ENCODE results near the gene CNOT1. TPM values are rescaled to one million over a fixed set of nuclear protein-coding genes. Genes with fewer than 3 reads are reported as not detected.

CNOT1 gene
- total and polyA plus RNA-seq, 5 experiments from 2014 or later, result 65.1 to 259 (median 95.9) TPM

DNA sequence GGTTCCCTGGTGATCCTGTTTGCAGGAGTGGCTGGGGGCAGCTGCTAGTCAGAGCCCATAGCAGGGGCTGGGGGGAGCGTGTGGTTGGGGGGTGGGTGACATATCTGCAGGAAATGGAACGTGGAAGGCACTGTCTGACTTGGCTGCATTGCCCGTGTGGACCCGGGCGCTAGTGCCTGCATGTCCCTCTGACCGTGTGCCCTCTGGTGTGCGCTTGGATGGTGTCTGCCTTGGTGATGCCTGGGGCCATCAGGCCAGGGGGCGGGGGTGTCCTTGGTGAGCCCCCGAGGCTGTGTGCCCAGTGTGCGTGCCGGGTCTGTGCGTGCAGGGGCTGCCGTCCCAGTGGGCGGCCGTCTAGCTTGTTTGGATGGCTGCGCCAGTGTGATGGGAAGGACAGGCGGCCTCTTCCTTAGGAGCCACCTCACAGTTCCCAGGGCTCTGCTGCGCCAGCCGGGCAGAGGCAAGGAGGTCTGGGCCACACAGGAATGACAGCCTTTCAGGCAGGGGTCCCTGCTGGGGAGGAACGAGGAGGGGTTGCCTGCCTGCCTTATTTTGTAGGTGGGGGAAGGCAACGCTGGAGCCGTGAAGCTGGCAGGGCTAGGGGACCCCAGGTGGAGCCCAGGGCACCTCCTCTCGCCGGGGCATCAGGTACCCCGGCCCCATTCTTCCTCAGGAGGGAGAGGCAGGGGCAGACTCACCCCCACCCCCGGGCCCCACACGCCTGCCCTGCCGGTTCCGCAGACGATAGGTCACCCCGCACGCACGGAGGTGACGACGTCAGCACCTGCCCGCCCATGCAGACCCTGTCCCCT is 129.0 kb downstream of the CNOT1 start:
- Mint-ChIP-seq H3K27ac (peak overlapping the region in 6 of 10 donors; percentile 39 to 95 (median 81)), H3K9me3 (no peaks in the 10 kb centered on the region), H3K36me3 (peaks cover 0 to 2% (median 0%) of the 10 kb centered on the region in 3 donors), H3K4me1 (peaks cover 4 to 28% (median 18%) of the 10 kb centered on the region in 4 donors), H3K27me3 (peaks cover 0 to 17% (median 10%) of the 10 kb centered on the region in 5 donors), H3K4me3 (peak overlapping the region; percentile 74 to 91 (median 82))
- ATAC-seq (peak; percentile 6 to 29), DNase-seq (no peak)
- POLR2A ChIA-PET, result interaction anchor here (1.2 kb wide), 1 partner anchor 371 kb away, joined by 3 read pairs; the partner anchor contains the start of gene CFAP20

- Mint-ChIP-seq H3K4me3 (peak within 1 kb of the TSS; percentile 74 to 91 (median 82)), H3K4me1 (peaks cover 6 to 32% (median 24%) of the 10 kb centered on the region in 4 donors), H3K27ac (peak within 1 kb of the TSS in 7 of 10 donors; percentile 22 to 87 (median 53)), H3K27me3 (peaks cover 0 to 19% (median 10%) of the 10 kb centered on the region in 5 donors), H3K36me3 (peaks cover 0 to 2% (median 0%) of the 10 kb centered on the region in 3 donors), H3K9me3 (no peaks in the 10 kb centered on the region)
- ATAC-seq (peak; percentile 75 to 82), DNase-seq (peak in 8 of 10 donors; percentile 29 to 81 (median 60))
- POLR2A ChIA-PET, result interaction anchor here (0.8 to 1.2 kb wide), 2 partner anchors 108 to 370 kb away, joined by 3 read pairs; partner anchors contain the start of gene CFAP20
Observed at GRCh38 chr16:58499615-58500351, 129.8 kb downstream of the CNOT1 start, which contains the start of gene NDRG4. Gene NDRG4 (plus strand): TSS chr16:58500143. CDS start chr16:58500249, 106 bp downstream.

DNA sequence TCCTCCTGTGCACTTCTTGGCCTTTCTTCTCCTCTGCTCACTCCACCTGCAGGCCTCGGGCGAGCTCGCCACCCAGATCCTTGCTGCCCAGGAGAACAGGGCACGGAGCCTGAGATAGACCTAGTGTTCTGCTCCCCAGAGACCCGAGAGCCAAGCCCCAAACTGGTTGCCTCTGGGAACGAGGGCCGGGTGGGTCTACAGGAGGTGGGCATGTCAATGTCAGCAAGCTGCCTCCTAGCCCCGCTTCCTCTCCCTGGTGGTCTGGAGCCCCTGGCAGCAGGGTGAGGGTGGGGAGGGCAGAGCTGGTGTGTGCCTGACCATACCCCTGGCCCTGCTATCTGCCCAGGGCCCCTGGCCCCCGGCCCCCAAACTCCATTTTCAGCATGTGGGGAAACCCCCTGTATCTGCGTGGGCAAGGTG is 130.5 kb downstream of the CNOT1 start:
- Mint-ChIP-seq H3K27me3 (peaks cover 0 to 19% (median 10%) of the 10 kb centered on the region in 5 donors), H3K4me3 (no peak overlapping the region), H3K27ac (peak overlapping the region in 2 of 10 donors; percentile 11 to 29), H3K36me3 (peaks cover 0 to 2% (median 0%) of the 10 kb centered on the region in 3 donors), H3K4me1 (peaks cover 6 to 32% (median 24%) of the 10 kb centered on the region in 4 donors), H3K9me3 (no peaks in the 10 kb centered on the region)
- ATAC-seq, result no peak
- POLR2A ChIA-PET, result interaction anchor here (1.2 kb wide), 1 partner anchor 370 kb away, joined by 3 read pairs; the partner anchor contains the start of gene CFAP20
- DNase-seq, result no peak

GRCh38 chr16:58498341-58499091 is 131.1 kb downstream of the CNOT1 start:
- Mint-ChIP-seq H3K4me1 (peaks cover 6 to 32% (median 24%) of the 10 kb centered on the region in 4 donors), H3K27me3 (peaks cover 0 to 19% (median 10%) of the 10 kb centered on the region in 5 donors), H3K4me3 (no peak overlapping the region), H3K9me3 (no peaks in the 10 kb centered on the region), H3K27ac (peak overlapping the region in 4 of 10 donors; percentile 11 to 88 (median 46)), H3K36me3 (peaks cover 0 to 2% (median 0%) of the 10 kb centered on the region in 3 donors)
- ATAC-seq (no peak), DNase-seq (no peak)
- POLR2A ChIA-PET, result no interaction called here

DNA sequence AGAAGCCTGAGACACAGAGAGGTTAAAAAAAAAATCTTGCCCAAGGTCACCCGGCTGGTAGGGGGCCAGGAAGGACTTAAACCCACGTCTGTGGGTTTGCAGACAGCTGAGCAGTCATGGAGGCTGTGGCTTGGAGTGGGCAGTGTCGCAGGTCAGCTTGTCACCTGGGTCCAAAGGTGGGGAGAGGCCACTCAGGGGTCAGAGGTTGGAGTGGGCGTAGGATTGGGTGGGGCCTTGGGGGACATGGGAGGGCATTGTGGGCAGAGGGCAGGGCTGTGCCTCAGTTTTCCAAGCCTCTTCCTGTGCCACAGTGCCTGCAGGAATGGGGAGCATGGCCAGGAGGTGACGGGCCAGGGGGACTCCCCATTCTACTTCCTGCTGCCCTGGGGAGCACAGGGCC is 131.7 kb downstream of the CNOT1 start:
- ATAC-seq, result no peak
- H3K9me3 Mint-ChIP-seq, result no peaks in the 10 kb centered on the region
- POLR2A ChIA-PET, result interaction anchor here (0.6 kb wide), 1 partner anchor 237 kb away, joined by 3 read pairs; no protein-coding TSS in a partner anchor
- no peak for DNase-seq
- peaks cover 6 to 32% (median 24%) of the 10 kb centered on the region in 4 donors for H3K4me1 Mint-ChIP-seq
- peak overlapping the region in 1 of 10 donors; percentile 29 for H3K4me3 Mint-ChIP-seq
- H3K36me3 Mint-ChIP-seq, result peaks cover 0 to 2% (median 0%) of the 10 kb centered on the region in 3 donors
- H3K27me3 Mint-ChIP-seq, result peaks cover 0 to 19% (median 9%) of the 10 kb centered on the region in 5 donors
- peak overlapping the region in 3 of 10 donors; percentile 29 to 88 (median 57) for H3K27ac Mint-ChIP-seq

- no peak for ATAC-seq
- H3K27ac Mint-ChIP-seq, result peak overlapping the region in 2 of 10 donors; percentile 29 to 88
Observed at GRCh38 chr16:58497468-58497867, 132.2 kb downstream of the CNOT1 start.

DNA sequence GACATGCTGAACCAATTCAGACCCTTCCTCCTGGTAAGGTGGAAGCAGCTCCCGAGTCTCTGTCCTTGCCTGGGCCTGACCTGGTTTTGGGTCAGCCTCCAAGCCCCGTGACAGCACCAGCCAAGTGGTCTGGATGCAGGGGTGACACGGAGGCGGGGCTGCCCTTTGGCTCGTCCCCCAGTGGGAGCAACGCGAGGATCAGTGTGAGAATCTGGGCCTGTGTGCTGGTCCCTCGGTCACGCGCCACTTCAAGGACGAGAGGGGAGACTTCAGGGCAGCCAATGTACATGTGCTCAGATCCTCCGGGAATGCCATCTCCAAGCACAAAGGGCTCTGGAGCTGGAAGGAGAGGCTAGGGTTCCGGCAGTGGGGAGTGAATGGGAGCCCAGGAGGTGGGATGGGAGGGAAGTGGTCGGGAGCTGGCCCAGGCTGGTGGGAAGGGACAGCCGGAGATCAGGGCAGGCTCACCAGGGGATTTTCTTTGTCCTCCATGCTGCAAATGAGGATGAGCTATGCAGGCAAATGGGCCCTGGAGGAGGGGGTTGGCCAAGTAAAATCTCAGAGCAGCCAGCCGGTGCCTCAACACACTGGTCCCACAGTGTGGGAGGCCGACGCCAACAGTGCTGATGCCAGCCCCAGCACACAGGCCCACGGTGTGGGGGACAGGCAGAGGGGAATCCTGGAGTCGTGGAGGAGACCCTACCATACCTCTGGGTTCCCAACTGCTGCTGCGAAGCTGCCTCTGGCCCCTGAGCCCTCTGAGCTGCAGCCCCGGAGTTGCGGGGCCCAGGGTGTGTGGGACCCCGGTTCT is 133.9 kb downstream of the CNOT1 start:
- H3K4me3 Mint-ChIP-seq, result no peak overlapping the region
- ATAC-seq, result no peak
- peak overlapping the region in 5 of 10 donors; percentile 4 to 82 (median 58) for H3K27ac Mint-ChIP-seq
- DNase-seq, result no peak
- POLR2A ChIA-PET, result no interaction called here
- peaks cover 4 to 24% (median 16%) of the 10 kb centered on the region in 4 donors for H3K4me1 Mint-ChIP-seq
- H3K27me3 Mint-ChIP-seq, result peaks cover 0 to 12% (median 2%) of the 10 kb centered on the region in 5 donors
- no peaks in the 10 kb centered on the region for H3K9me3 Mint-ChIP-seq
- H3K36me3 Mint-ChIP-seq, result peaks cover 0 to 2% (median 0%) of the 10 kb centered on the region in 3 donors

More at GRCh38 chr16:58497468-58497867, 132.2 kb downstream of the CNOT1 start:
- peaks cover 0 to 2% (median 0%) of the 10 kb centered on the region in 3 donors for H3K36me3 Mint-ChIP-seq
- peaks cover 8 to 32% (median 24%) of the 10 kb centered on the region in 4 donors for H3K4me1 Mint-ChIP-seq
- H3K27me3 Mint-ChIP-seq, result peaks cover 0 to 16% (median 5%) of the 10 kb centered on the region in 5 donors
- DNase-seq, result no peak
- H3K4me3 Mint-ChIP-seq, result peak overlapping the region in 1 of 10 donors; percentile 29
- POLR2A ChIA-PET, result interaction anchor here (0.6 kb wide), 1 partner anchor 237 kb away, joined by 3 read pairs; no protein-coding TSS in a partner anchor
- no peaks in the 10 kb centered on the region for H3K9me3 Mint-ChIP-seq

DNA sequence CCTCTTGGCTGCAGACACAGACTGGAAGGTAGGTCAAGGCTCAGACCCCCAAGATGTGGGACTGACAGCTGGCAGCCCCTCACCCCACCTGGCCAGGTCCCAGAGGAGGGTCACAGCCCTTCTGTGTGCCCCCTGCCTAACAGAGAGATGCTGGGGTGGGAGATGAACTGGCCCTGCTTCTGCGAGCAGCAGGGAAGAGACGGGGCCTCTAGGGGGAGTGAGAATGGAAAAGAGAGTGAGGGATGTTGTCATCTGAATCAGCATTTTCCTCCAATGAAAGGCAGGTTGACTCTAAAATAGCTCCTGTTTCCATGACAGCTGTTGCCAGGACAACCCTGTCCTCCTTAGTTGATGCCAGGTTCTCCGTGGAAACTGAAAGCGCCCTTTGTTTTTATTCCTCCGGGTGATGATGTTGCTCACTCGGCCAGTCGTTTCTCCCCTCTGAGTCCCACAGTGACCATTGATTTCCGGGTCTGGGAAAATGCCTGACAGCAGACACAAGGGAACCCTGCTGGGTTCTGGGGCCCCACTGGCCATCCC is 134.6 kb downstream of the CNOT1 start:
- Mint-ChIP-seq H3K4me3 (no peak overlapping the region), H3K27ac (peak overlapping the region in 4 of 10 donors; percentile 25 to 82 (median 62)), H3K27me3 (peaks cover 0 to 9% (median 2%) of the 10 kb centered on the region in 5 donors), H3K36me3 (peaks cover 0 to 2% (median 0%) of the 10 kb centered on the region in 3 donors), H3K9me3 (no peaks in the 10 kb centered on the region), H3K4me1 (peaks cover 3 to 18% (median 9%) of the 10 kb centered on the region in 4 donors)
- POLR2A ChIA-PET, result no interaction called here
- DNase-seq (peak in 7 of 10 donors; percentile 29 to 76 (median 46)), ATAC-seq (peak; percentile 27 to 49)

DNA sequence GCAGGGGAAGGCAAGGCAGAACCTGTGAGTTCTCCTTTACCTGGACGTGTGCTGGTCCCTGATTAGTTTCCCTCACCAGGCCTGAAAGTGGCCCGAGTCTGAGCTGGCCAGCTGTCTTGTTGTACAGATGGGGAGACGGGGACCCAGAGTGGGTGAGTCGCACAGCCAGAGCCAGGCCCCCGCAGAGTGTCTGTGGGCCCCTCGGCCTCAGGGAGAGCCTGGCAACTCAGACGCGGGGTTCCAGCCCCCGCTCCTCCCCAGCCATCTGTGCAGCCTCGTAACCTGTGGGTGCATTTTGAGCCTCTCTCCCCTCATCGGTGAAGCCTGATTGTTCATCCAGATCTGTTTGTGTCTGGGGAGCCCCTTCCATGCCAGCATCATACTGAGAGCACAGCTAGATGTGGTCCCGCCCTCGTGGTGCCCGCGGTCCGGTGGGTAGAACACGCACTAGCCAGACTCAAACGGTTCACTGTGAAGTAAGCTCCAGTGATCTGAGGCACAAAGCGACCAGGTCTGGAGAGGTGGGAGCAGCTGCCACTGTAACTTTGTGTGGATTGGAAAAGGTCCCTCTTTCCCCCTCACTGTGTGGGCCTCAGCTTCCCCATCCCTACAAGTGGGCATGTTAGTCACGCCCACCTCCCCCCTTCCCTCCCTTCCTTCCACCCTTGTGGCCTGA is 135.7 kb downstream of the CNOT1 start:
- POLR2A ChIA-PET, result no interaction called here
- Mint-ChIP-seq H3K9me3 (no peaks in the 10 kb centered on the region), H3K27me3 (peaks cover 0 to 9% (median 0%) of the 10 kb centered on the region in 5 donors), H3K4me3 (no peak overlapping the region), H3K27ac (peak overlapping the region in 1 of 10 donors; percentile 69), H3K36me3 (peaks cover 0 to 2% (median 0%) of the 10 kb centered on the region in 3 donors), H3K4me1 (peaks cover 3 to 14% (median 7%) of the 10 kb centered on the region in 4 donors)
- DNase-seq (no peak), ATAC-seq (no peak)

DNA sequence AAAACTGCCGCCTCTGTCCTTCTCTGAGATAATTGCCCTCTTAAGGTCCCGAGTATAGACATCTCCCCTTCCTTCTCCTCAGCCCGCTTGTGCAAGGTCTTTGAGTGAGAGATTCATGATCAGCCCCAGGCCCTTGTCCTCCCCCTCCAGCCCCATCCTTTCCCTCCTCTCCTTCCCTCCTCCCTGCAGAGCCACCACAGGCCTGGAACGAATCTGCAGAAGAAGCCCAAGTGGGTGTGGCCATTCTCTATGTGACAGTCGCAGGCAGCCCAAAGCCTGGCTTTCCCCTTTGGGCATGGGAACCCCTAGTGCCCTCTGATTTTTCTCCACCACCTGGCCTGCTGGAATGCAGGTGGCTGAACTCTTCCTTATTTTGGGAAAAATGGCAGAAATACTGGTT is 136.9 kb downstream of the CNOT1 start:
- ATAC-seq, result no peak
- H3K27me3 Mint-ChIP-seq, result peaks cover 0 to 12% (median 0%) of the 10 kb centered on the region in 5 donors
- no peaks in the 10 kb centered on the region for H3K36me3 Mint-ChIP-seq
- H3K4me1 Mint-ChIP-seq, result peaks cover 3 to 10% (median 7%) of the 10 kb centered on the region in 4 donors
- POLR2A ChIA-PET, result no interaction called here
- no peak overlapping the region for H3K4me3 Mint-ChIP-seq
- DNase-seq, result no peak
- peak overlapping the region in 2 of 10 donors; percentile 35 to 58 for H3K27ac Mint-ChIP-seq
- no peaks in the 10 kb centered on the region for H3K9me3 Mint-ChIP-seq

All from naive thymus-derived CD8-positive, alpha-beta T cell (primary cell).